ENCODE results near the gene ELK3.

ELK3 gene

DNA sequence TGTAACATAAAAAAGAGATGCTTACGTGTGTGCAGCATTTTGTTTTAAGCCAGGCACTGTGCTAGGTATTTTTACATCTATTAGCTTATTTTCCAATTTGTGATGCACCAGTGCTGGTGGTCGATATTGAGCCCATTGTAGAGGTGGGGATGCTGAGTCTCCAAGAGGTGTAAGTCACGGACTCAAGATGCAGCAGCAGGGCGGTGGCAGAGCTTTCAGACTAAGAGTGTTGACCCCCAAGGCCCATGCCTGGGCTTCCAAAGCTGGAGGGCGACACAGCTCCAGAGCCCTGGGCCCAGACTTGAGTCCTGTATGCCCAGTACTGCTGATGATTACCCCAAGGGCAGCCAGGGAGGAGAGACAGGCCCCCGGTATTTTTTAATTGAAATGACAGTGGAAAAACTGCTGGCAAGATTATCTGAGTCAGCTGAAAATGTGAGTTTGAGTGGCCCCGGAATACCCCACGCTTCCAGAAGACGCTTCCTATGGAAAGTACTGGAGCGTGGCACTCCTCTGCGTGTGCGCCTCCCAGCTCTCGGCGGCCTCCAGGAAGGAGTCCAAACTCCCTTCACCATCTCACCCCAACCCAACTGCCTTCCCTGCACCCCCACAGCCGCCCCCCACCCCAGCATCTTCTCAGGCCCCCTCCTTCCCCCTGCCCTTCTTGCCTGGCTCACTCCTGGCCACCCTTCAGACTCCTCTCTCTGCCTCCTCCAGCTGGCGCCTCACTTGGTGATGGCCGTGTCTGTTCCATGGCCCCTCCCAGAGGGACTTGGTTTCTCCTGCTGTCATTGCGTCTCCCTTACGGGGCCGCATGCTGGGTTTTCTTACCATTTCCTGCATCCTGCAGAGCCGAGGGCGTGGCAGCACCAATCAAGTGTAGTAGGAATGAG, 40.7 kb downstream of the ELK3 start:
- in situ Hi-C loops (cut with MboI; ENCODE audit: low sequenced_read_pairs) = no loop called here

DNA sequence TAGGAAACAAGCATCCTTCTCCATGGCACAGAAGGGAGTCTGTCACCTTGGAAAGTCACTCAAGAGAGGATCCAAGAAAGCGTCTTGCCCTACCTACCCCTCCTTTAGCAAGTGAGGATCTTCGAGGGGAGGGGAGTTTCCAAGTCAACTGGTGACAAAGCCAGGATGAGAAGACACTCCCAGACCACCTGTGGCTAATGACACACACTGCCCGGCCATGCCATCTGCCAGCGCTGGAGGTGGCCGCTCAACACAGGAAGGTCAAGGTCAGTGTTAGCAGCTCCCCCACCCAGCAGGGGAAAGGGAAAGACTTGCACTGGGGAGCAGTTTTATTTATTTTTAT, 41.3 kb downstream of the ELK3 start:
- in situ Hi-C loops (cut with MboI; ENCODE audit: low sequenced_read_pairs) = no loop called here

GRCh38 chr12:96236221-96236822, 42.1 kb downstream of the ELK3 start:
- in situ Hi-C loops (cut with MboI; ENCODE audit: low sequenced_read_pairs) = no loop called here

DNA sequence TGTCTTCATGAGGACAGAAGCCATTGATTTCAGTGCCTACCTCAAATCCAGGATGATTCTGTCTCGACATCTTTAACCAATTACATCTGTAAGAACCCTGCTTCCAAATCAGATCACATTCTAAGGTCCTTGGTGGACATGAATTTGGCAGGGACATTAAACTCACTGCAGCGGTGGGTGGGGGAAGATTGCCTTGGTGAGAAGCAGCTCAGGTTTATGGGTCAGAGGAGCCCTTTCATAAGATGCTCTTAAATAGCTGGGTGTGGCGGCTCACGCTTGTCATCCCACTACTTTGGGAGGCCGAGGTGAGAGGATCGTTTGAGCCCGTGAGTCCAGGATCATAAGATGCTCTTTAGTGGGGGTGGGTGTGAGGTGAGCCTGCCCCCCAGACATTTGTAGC, 42.9 kb downstream of the ELK3 start:
- in situ Hi-C loops (cut with MboI; ENCODE audit: low sequenced_read_pairs) = no loop called here

- in situ Hi-C loops (cut with MboI; ENCODE audit: low sequenced_read_pairs) = no loop called here
Measured at GRCh38 chr12:96237465-96238077, 43.4 kb downstream of the ELK3 start.

GRCh38 chr12:96238336-96239047, 44.3 kb downstream of the ELK3 start:
- in situ Hi-C loops (cut with MboI; ENCODE audit: low sequenced_read_pairs) = no loop called here

DNA sequence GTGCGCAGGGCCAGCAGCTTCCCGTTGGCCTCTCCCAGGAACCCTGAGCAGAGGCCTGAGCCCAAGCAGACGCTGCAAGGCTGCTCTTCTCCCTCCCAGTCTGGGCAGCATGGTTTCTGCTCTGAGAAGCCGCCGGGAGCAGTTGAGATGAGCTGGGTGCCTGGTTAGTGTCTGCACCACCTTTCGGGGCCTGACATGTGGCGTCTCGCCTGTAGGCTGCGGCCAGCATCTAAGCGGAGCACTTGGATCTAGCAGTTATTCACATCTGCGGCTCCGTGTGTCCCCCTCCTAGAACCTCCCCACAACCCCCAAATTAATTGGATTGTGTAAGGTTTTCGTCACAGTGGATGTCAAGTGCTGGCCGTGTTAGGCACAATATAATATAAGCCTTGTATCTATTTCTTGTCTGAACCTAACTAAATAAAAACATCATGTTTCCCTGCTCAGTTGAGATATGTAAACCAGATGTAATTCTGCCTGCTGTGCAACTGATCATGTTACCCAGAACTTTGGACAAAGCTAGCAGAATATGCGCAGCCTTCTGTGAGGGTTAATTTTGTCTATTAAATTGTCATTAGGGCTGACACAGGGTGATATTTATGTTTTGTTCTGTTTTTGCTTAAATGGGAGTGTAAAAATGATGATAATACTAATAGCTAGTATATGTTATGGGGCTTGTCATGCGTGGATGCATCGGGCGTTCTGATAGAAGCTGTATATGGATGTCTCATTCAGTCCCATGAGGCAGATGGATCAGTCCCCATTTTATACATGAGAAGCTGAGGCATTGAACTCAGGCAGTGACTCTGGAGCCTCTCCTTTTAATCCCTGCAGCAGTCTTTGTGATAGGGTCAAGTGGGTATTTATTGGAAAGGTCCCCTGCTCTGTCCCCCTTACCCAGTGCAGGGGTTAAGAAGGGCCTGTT, 45.8 kb downstream of the ELK3 start:
- in situ Hi-C loops (cut with MboI; ENCODE audit: low sequenced_read_pairs) = no loop called here

DNA sequence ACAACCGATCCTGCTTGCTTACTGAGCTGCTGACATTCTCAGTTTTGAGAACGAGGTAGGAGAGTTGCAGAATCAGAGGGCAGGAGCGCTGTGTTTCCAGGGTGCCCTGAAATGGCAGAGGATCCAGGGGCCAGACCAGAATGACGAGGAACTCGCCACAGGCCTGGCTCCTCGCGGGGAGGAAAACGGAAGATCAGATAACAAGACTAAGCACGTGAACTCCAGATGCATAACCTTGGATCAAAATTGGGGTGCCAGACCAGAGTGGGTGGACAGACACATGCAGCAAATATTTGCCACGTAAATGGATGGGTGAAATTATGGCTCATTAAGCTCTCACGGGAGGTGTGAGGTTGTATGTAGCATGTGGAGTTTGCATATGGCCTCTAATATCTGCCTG, 46.5 kb downstream of the ELK3 start:
- in situ Hi-C loops (cut with MboI; ENCODE audit: low sequenced_read_pairs) = no loop called here

GRCh38 chr12:96241431-96241830, 47.3 kb downstream of the ELK3 start:
- in situ Hi-C loops (cut with MboI; ENCODE audit: low sequenced_read_pairs) = no loop called here

DNA sequence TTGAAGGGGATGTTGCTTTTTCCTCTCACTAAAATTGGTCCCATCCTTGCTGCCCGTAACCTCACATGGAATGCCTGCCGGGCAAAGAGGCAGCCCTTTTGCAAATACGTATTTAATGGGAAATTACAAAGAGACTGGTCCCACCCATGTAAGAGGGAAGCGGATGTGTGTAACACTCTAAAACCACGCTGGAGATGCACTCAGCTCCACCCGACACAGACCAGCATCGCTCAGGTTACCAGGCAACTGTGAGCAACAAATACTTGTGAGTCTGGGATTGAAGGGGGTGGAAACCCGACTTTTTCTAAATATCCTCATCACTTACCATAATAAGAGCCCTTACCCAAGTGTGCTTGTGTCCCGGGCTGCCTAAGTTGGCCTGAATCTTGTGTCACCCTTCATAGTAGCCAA, 47.7 kb downstream of the ELK3 start:
- in situ Hi-C loops (cut with MboI; ENCODE audit: low sequenced_read_pairs) = no loop called here

DNA sequence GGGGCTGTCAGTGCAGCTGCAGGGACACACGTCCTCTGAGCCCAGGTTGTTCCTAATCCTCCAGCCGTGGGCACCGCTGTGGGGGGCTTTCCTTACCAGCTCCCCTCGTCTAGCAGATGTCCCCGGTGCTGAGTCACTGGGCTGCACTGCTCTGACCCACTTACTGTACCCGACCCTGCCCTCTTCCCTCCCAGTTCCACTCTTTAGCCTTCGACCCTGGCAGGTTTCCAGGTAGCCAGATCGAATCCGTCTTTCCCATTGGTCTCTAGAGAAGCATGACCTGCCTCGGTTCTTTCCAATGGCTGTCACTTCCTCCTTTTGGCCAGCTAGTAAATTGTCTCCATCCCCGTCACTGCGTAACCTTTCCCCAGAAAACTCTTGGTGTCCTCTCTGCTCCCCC, 48.4 kb downstream of the ELK3 start:
- in situ Hi-C loops (cut with MboI; ENCODE audit: low sequenced_read_pairs) = no loop called here

- in situ Hi-C loops (cut with MboI; ENCODE audit: low sequenced_read_pairs) = no loop called here
Measured at GRCh38 chr12:96244826-96245225, 50.7 kb downstream of the ELK3 start.

DNA sequence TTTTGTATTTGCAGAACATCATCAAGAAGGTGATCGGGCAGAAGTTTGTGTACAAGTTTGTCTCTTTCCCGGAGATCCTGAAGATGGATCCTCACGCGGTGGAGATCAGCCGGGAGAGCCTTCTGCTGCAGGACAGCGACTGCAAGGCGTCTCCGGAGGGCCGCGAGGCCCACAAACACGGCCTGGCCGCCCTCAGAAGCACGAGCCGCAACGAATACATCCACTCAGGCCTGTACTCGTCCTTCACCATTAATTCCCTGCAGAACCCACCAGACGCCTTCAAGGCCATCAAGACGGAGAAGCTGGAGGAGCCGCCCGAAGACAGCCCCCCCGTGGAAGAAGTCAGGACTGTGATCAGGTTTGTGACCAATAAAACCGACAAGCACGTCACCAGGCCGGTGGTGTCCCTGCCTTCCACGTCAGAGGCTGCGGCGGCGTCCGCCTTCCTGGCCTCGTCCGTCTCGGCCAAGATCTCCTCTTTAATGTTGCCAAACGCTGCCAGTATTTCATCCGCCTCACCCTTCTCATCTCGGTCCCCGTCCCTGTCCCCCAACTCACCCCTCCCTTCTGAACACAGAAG, 52.8 kb downstream of the ELK3 start:
- in situ Hi-C loops (cut with MboI; ENCODE audit: low sequenced_read_pairs) = no loop called here

GRCh38 chr12:96247563-96247962, 53.4 kb downstream of the ELK3 start:
- in situ Hi-C loops (cut with MboI; ENCODE audit: low sequenced_read_pairs) = no loop called here

GRCh38 chr12:96248136-96248931, 54.2 kb downstream of the ELK3 start:
- in situ Hi-C loops (cut with MboI; ENCODE audit: low sequenced_read_pairs) = no loop called here

GRCh38 chr12:96249196-96250118, 55.3 kb downstream of the ELK3 start:
- in situ Hi-C loops (cut with MboI; ENCODE audit: low sequenced_read_pairs) = no loop called here

GRCh38 chr12:96250119-96250685, 56.0 kb downstream of the ELK3 start:
- in situ Hi-C loops (cut with MboI; ENCODE audit: low sequenced_read_pairs) = no loop called here

GRCh38 chr12:96255077-96255476, 60.9 kb downstream of the ELK3 start:
- in situ Hi-C loops (cut with MboI; ENCODE audit: low sequenced_read_pairs) = no loop called here

Measured in hTERT RPE-1 (cell line).